ENCODE measurements around the gene LTBP2.
A peak's percentile ranks its signal among the peaks of the same experiment; 100 is the strongest.

LTBP2 gene

GRCh38 chr14:74575507-74575906, 36.5 kb downstream of the LTBP2 start:
- DNase-seq (ENCODE audit: low read depth): no peak
- no peaks in the 10 kb centered on the region for H3K27me3 ChIP-seq (replicated peaks; ENCODE audit: control insufficient read depth, insufficient read depth, low read length)
- H3K4me3 ChIP-seq (ENCODE audit: low read length): no peak overlapping the region
- H3K9me3 ChIP-seq (ENCODE audit: control insufficient read depth, low read length): no peaks in the 10 kb centered on the region
- peak overlapping the region; percentile 59 for H3K9ac ChIP-seq (ENCODE audit: low read length)
- peaks cover 71% of the 10 kb centered on the region for H3K4me1 ChIP-seq (ENCODE audit: control insufficient read depth, insufficient read depth, low read length)
- peaks cover 4% of the 10 kb centered on the region for H3K36me3 ChIP-seq (ENCODE audit: control insufficient read depth, insufficient read depth, low read length, severe bottlenecking)

- H3K4me3 ChIP-seq (ENCODE audit: low read length): no peak overlapping the region
- H3K27me3 ChIP-seq (replicated peaks; ENCODE audit: control insufficient read depth, insufficient read depth, low read length): no peaks in the 10 kb centered on the region
- H3K36me3 ChIP-seq (ENCODE audit: control insufficient read depth, insufficient read depth, low read length, severe bottlenecking): no peaks in the 10 kb centered on the region
- peaks cover 73% of the 10 kb centered on the region for H3K4me1 ChIP-seq (ENCODE audit: control insufficient read depth, insufficient read depth, low read length)
- DNase-seq (ENCODE audit: low read depth): peak; percentile 30
- H3K9me3 ChIP-seq (ENCODE audit: control insufficient read depth, low read length): no peaks in the 10 kb centered on the region
- H3K9ac ChIP-seq (ENCODE audit: low read length): peak overlapping the region; percentile 8
Measured at GRCh38 chr14:74574706-74575105, 37.3 kb downstream of the LTBP2 start.

- Histone ChIP-seq H3K36me3 (ENCODE audit: control insufficient read depth, insufficient read depth, low read length, severe bottlenecking) (no peaks in the 10 kb centered on the region), H3K27me3 (replicated peaks; ENCODE audit: control insufficient read depth, insufficient read depth, low read length) (no peaks in the 10 kb centered on the region), H3K9me3 (ENCODE audit: control insufficient read depth, low read length) (no peaks in the 10 kb centered on the region), H3K4me1 (ENCODE audit: control insufficient read depth, insufficient read depth, low read length) (peaks cover 72% of the 10 kb centered on the region), H3K9ac (ENCODE audit: low read length) (no peak overlapping the region), H3K4me3 (ENCODE audit: low read length) (no peak overlapping the region)
- no peak for DNase-seq (ENCODE audit: low read depth)
Measured at GRCh38 chr14:74574090-74574433, 38.0 kb downstream of the LTBP2 start.

- DNase-seq (ENCODE audit: low read depth): no peak
- no peak overlapping the region for H3K4me3 ChIP-seq (ENCODE audit: low read length)
- H3K27me3 ChIP-seq (replicated peaks; ENCODE audit: control insufficient read depth, insufficient read depth, low read length): no peaks in the 10 kb centered on the region
- H3K36me3 ChIP-seq (ENCODE audit: control insufficient read depth, insufficient read depth, low read length, severe bottlenecking): no peaks in the 10 kb centered on the region
- no peaks in the 10 kb centered on the region for H3K9me3 ChIP-seq (ENCODE audit: control insufficient read depth, low read length)
- peaks cover 75% of the 10 kb centered on the region for H3K4me1 ChIP-seq (ENCODE audit: control insufficient read depth, insufficient read depth, low read length)
- peak overlapping the region; percentile 84 for H3K9ac ChIP-seq (ENCODE audit: low read length)
Measured at GRCh38 chr14:74573421-74574089, 38.5 kb downstream of the LTBP2 start.

- Histone ChIP-seq H3K4me3 (ENCODE audit: low read length) (peak overlapping the region; percentile 69), H3K36me3 (ENCODE audit: control insufficient read depth, insufficient read depth, low read length, severe bottlenecking) (no peaks in the 10 kb centered on the region)
- peak; percentile 83 for DNase-seq (ENCODE audit: low read depth)
Measured at GRCh38 chr14:74572726-74573301, 39.2 kb downstream of the LTBP2 start.

GRCh38 chr14:74571901-74572725, 39.9 kb downstream of the LTBP2 start:
- Histone ChIP-seq H3K9ac (ENCODE audit: low read length) (peak overlapping the region; percentile 84), H3K36me3 (ENCODE audit: control insufficient read depth, insufficient read depth, low read length, severe bottlenecking) (no peaks in the 10 kb centered on the region), H3K4me1 (ENCODE audit: control insufficient read depth, insufficient read depth, low read length) (peaks cover 82% of the 10 kb centered on the region), H3K4me3 (ENCODE audit: low read length) (peak overlapping the region; percentile 69), H3K27me3 (replicated peaks; ENCODE audit: control insufficient read depth, insufficient read depth, low read length) (no peaks in the 10 kb centered on the region), H3K9me3 (ENCODE audit: control insufficient read depth, low read length) (no peaks in the 10 kb centered on the region)
- DNase-seq (ENCODE audit: low read depth): peak; percentile 97

More at GRCh38 chr14:74572726-74573301, 39.2 kb downstream of the LTBP2 start:
- H3K9ac ChIP-seq (ENCODE audit: low read length): peak overlapping the region; percentile 84
- H3K4me1 ChIP-seq (ENCODE audit: control insufficient read depth, insufficient read depth, low read length): peaks cover 82% of the 10 kb centered on the region
- no peaks in the 10 kb centered on the region for H3K27me3 ChIP-seq (replicated peaks; ENCODE audit: control insufficient read depth, insufficient read depth, low read length)
- no peaks in the 10 kb centered on the region for H3K9me3 ChIP-seq (ENCODE audit: control insufficient read depth, low read length)

- no peaks in the 10 kb centered on the region for H3K36me3 ChIP-seq (ENCODE audit: control insufficient read depth, insufficient read depth, low read length, severe bottlenecking)
- no peaks in the 10 kb centered on the region for H3K27me3 ChIP-seq (replicated peaks; ENCODE audit: control insufficient read depth, insufficient read depth, low read length)
- H3K4me1 ChIP-seq (ENCODE audit: control insufficient read depth, insufficient read depth, low read length): peaks cover 82% of the 10 kb centered on the region
- H3K4me3 ChIP-seq (ENCODE audit: low read length): peak overlapping the region; percentile 59
- H3K9ac ChIP-seq (ENCODE audit: low read length): peak overlapping the region; percentile 84
- DNase-seq (ENCODE audit: low read depth): peak; percentile 83
- no peaks in the 10 kb centered on the region for H3K9me3 ChIP-seq (ENCODE audit: control insufficient read depth, low read length)
Measured at GRCh38 chr14:74571441-74571841, 40.6 kb downstream of the LTBP2 start.

- Histone ChIP-seq H3K9ac (ENCODE audit: low read length) (peak overlapping the region; percentile 84), H3K4me3 (ENCODE audit: low read length) (no peak overlapping the region), H3K9me3 (ENCODE audit: control insufficient read depth, low read length) (no peaks in the 10 kb centered on the region), H3K27me3 (replicated peaks; ENCODE audit: control insufficient read depth, insufficient read depth, low read length) (no peaks in the 10 kb centered on the region), H3K4me1 (ENCODE audit: control insufficient read depth, insufficient read depth, low read length) (peaks cover 82% of the 10 kb centered on the region), H3K36me3 (ENCODE audit: control insufficient read depth, insufficient read depth, low read length, severe bottlenecking) (no peaks in the 10 kb centered on the region)
- no peak for DNase-seq (ENCODE audit: low read depth)
Measured at GRCh38 chr14:74570696-74571095, 41.3 kb downstream of the LTBP2 start.

GRCh38 chr14:74569806-74570591, 42.0 kb downstream of the LTBP2 start:
- peak; percentile 64 for DNase-seq (ENCODE audit: low read depth)
- no peaks in the 10 kb centered on the region for H3K27me3 ChIP-seq (replicated peaks; ENCODE audit: control insufficient read depth, insufficient read depth, low read length)
- H3K9me3 ChIP-seq (ENCODE audit: control insufficient read depth, low read length): no peaks in the 10 kb centered on the region
- no peaks in the 10 kb centered on the region for H3K36me3 ChIP-seq (ENCODE audit: control insufficient read depth, insufficient read depth, low read length, severe bottlenecking)
- peaks cover 78% of the 10 kb centered on the region for H3K4me1 ChIP-seq (ENCODE audit: control insufficient read depth, insufficient read depth, low read length)
- H3K9ac ChIP-seq (ENCODE audit: low read length): peak overlapping the region; percentile 84
- H3K4me3 ChIP-seq (ENCODE audit: low read length): no peak overlapping the region

GRCh38 chr14:74569387-74569786, 42.6 kb downstream of the LTBP2 start:
- DNase-seq (ENCODE audit: low read depth): no peak
- no peaks in the 10 kb centered on the region for H3K36me3 ChIP-seq (ENCODE audit: control insufficient read depth, insufficient read depth, low read length, severe bottlenecking)
- no peaks in the 10 kb centered on the region for H3K27me3 ChIP-seq (replicated peaks; ENCODE audit: control insufficient read depth, insufficient read depth, low read length)
- no peak overlapping the region for H3K4me3 ChIP-seq (ENCODE audit: low read length)
- no peaks in the 10 kb centered on the region for H3K9me3 ChIP-seq (ENCODE audit: control insufficient read depth, low read length)
- H3K9ac ChIP-seq (ENCODE audit: low read length): peak overlapping the region; percentile 84
- peaks cover 78% of the 10 kb centered on the region for H3K4me1 ChIP-seq (ENCODE audit: control insufficient read depth, insufficient read depth, low read length)

- Histone ChIP-seq H3K4me1 (ENCODE audit: control insufficient read depth, insufficient read depth, low read length) (peaks cover 78% of the 10 kb centered on the region), H3K27me3 (replicated peaks; ENCODE audit: control insufficient read depth, insufficient read depth, low read length) (no peaks in the 10 kb centered on the region), H3K36me3 (ENCODE audit: control insufficient read depth, insufficient read depth, low read length, severe bottlenecking) (no peaks in the 10 kb centered on the region), H3K4me3 (ENCODE audit: low read length) (no peak overlapping the region), H3K9me3 (ENCODE audit: control insufficient read depth, low read length) (no peaks in the 10 kb centered on the region), H3K9ac (ENCODE audit: low read length) (peak overlapping the region; percentile 84)
- DNase-seq (ENCODE audit: low read depth): peak; percentile 53
Measured at GRCh38 chr14:74568911-74569310, 43.1 kb downstream of the LTBP2 start.
